ENCODE data around the gene C9orf50.

DNA sequence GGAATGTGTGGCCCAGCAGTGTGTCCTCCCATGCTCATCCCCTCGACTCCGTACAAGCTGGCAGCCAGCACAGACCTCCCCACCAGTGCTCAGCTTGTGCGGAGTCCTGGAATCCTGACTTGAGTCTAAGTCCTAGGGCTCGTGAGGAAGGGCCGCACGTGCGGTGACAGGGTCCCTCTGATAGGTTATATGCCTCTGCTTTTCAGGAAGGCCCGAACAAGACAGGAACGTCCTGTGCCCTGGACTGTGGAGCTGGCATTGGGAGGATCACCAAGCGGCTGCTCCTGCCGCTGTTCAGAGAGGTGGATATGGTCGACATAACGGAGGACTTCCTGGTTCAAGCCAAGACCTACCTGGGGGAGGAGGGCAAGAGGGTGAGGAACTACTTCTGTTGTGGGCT lies 12.9 kb upstream of the C9orf50 start:
- no peak for TF ChIP-seq POLR2AphosphoS5 (IDR thresholded peaks at IDR 0.05; ENCODE audit: low read depth, low read length)
- TF ChIP-seq POLR2A (IDR thresholded peaks at IDR 0.05; ENCODE audit: low read depth, low read length) = no peak
- no peak for TF ChIP-seq SPI1 (IDR thresholded peaks at IDR 0.05; ENCODE audit: low read depth, low read length)

Measured in GM12891 (cell line).